Activated CD8-positive, alpha-beta T cell treated with anti-CD3 and anti-CD28 coated beads, Interleukin-2, amount 10 ng/mL, durations not matched to agents 7 days and 5 days (primary cell): ENCODE data around the gene UBL3. TPM values are rescaled to one million over a fixed set of nuclear protein-coding genes. Genes with fewer than 3 reads are reported as not detected.

Experiments used
- ATAC-seq: fragments of 150-1000 bp; cut with Tn5 transposase; one replicate; pipeline ENCODE4 v1.10.0; 2021; ENCODE audit warnings: moderate library complexity
- CTCF ChIA-PET: fragments of 350-600 bp; sonication (Branson Sonifier 250); formaldehyde crosslinking; loops from one replicate; lab custom pipeline; 2021; ENCODE audit warnings: antibody characterized with exemption; lab: Charles Lee
- POLR2A ChIA-PET: fragments of 350-600 bp; sonication (Branson Sonifier 250); formaldehyde crosslinking; loops from one replicate; lab custom pipeline; 2021; ENCODE audit warnings: antibody characterized with exemption; lab: Charles Lee
- DNase-seq: peaks from one replicate; pipeline ENCODE4 v3.0.0-alpha.2; 2020
- H3K27ac Mint-ChIP-seq: one replicate; pipeline ENCODE4 v1.8.0; 2021; ENCODE audit warnings: mild to moderate bottlenecking, mixed read lengths
- H3K27me3 Mint-ChIP-seq: one replicate; pipeline ENCODE4 v1.8.0; 2021; ENCODE audit warnings: low read depth, mixed read lengths
- H3K36me3 Mint-ChIP-seq: one replicate; pipeline ENCODE4 v1.8.0; 2021; ENCODE audit warnings: low read depth, mixed read lengths
- H3K4me1 Mint-ChIP-seq: one replicate; pipeline ENCODE4 v1.8.0; 2021; ENCODE audit warnings: low read depth, mixed read lengths
- H3K4me3 Mint-ChIP-seq: one replicate; pipeline ENCODE4 v1.8.0; 2021; ENCODE audit warnings: mild to moderate bottlenecking, mixed read lengths
- H3K9me3 Mint-ChIP-seq: one replicate; pipeline ENCODE4 v1.8.0; 2022; ENCODE audit warnings: mixed read lengths; ENCODE audit not compliant: insufficient read depth
- total RNA-seq, 2 experiments: library from RNA; stranded (reverse); gene quantifications; one replicate each; pipeline ENCODE4 v1.2.3, GENCODE V29; 2021

UBL3 gene
- total RNA-seq, 2 experiments from 2014 or later: 7.3 to 8.4 TPM

- H3K27ac Mint-ChIP-seq: no peak overlapping the region
- H3K4me3 Mint-ChIP-seq: no peak overlapping the region
- POLR2A ChIA-PET: no interaction called here
- CTCF ChIA-PET: interaction anchor here (1.2 to 1.3 kb wide), 2 partner anchors 39 to 40 kb away, joined by 3 read pairs; no protein-coding TSS in a partner anchor
- no peaks in the 10 kb centered on the region for H3K36me3 Mint-ChIP-seq
- DNase-seq (no peak), ATAC-seq (no peak)
- H3K4me1 Mint-ChIP-seq: peaks cover 18% of the 10 kb centered on the region
- H3K9me3 Mint-ChIP-seq: no peaks in the 10 kb centered on the region
- H3K27me3 Mint-ChIP-seq: peaks cover 2% of the 10 kb centered on the region
Measured at GRCh38 chr13:29883941-29884518, 33.6 kb upstream of the UBL3 start.

GRCh38 chr13:29882076-29882475 lies 31.7 kb upstream of the UBL3 start:
- no peaks in the 10 kb centered on the region for H3K9me3 Mint-ChIP-seq
- POLR2A ChIA-PET: no interaction called here
- CTCF ChIA-PET: interaction anchor here (0.8 to 0.9 kb wide), 2 partner anchors 20 to 41 kb away, joined by 3 read pairs; no protein-coding TSS in a partner anchor

GRCh38 chr13:29878101-29878500 lies 27.7 kb upstream of the UBL3 start:
- DNase-seq (no peak), ATAC-seq (no peak)
- Mint-ChIP-seq H3K27me3 (peaks cover 29% of the 10 kb centered on the region), H3K4me1 (no peaks in the 10 kb centered on the region), H3K27ac (no peak overlapping the region), H3K4me3 (no peak overlapping the region), H3K9me3 (no peaks in the 10 kb centered on the region), H3K36me3 (no peaks in the 10 kb centered on the region)
- POLR2A ChIA-PET: no interaction called here
- CTCF ChIA-PET: interaction anchor here (0.6 to 0.7 kb wide), 2 partner anchors 9 to 45 kb away, joined by 3 read pairs; no protein-coding TSS in a partner anchor

More at GRCh38 chr13:29882076-29882475, 31.7 kb upstream of the UBL3 start:
- peaks cover 12% of the 10 kb centered on the region for H3K4me1 Mint-ChIP-seq
- ATAC-seq: no peak
- no peak for DNase-seq
- H3K27me3 Mint-ChIP-seq: peaks cover 11% of the 10 kb centered on the region
- no peaks in the 10 kb centered on the region for H3K36me3 Mint-ChIP-seq
- no peak overlapping the region for H3K27ac Mint-ChIP-seq
- H3K4me3 Mint-ChIP-seq: no peak overlapping the region

- H3K36me3 Mint-ChIP-seq: no peaks in the 10 kb centered on the region
- H3K9me3 Mint-ChIP-seq: no peaks in the 10 kb centered on the region
- no peak overlapping the region for H3K4me3 Mint-ChIP-seq
- CTCF ChIA-PET: interaction anchor here (0.6 to 0.7 kb wide), 2 partner anchors 9 to 46 kb away, joined by 3 read pairs; no protein-coding TSS in a partner anchor
- H3K27me3 Mint-ChIP-seq: peaks cover 33% of the 10 kb centered on the region
- ATAC-seq (no peak), DNase-seq (no peak)
- POLR2A ChIA-PET: no interaction called here
- no peak overlapping the region for H3K27ac Mint-ChIP-seq
- H3K4me1 Mint-ChIP-seq: no peaks in the 10 kb centered on the region
Measured at GRCh38 chr13:29877456-29878078, 27.1 kb upstream of the UBL3 start.

- no peak overlapping the region for H3K4me3 Mint-ChIP-seq
- H3K36me3 Mint-ChIP-seq: no peaks in the 10 kb centered on the region
- peaks cover 36% of the 10 kb centered on the region for H3K27me3 Mint-ChIP-seq
- ChIA-PET CTCF (interaction anchor here (1.2 kb wide), 1 partner anchor 48 kb away, joined by 4 read pairs; no protein-coding TSS in a partner anchor), POLR2A (no interaction called here)
- no peaks in the 10 kb centered on the region for H3K9me3 Mint-ChIP-seq
- no peaks in the 10 kb centered on the region for H3K4me1 Mint-ChIP-seq
- ATAC-seq: no peak
- H3K27ac Mint-ChIP-seq: no peak overlapping the region
- DNase-seq: no peak
Measured at GRCh38 chr13:29875646-29876045, 25.2 kb upstream of the UBL3 start.

GRCh38 chr13:29868581-29868980 lies 18.2 kb upstream of the UBL3 start:
- Mint-ChIP-seq H3K27ac (no peak overlapping the region), H3K9me3 (no peaks in the 10 kb centered on the region), H3K36me3 (no peaks in the 10 kb centered on the region), H3K27me3 (peaks cover 26% of the 10 kb centered on the region), H3K4me3 (no peak overlapping the region), H3K4me1 (no peaks in the 10 kb centered on the region)
- ChIA-PET CTCF (interaction anchor here (0.7 to 1.2 kb wide), 2 partner anchors 9 to 244 kb away, joined by 3 to 5 read pairs; no protein-coding TSS in a partner anchor), POLR2A (no interaction called here)
- ATAC-seq (no peak), DNase-seq (no peak)

GRCh38 chr13:29865934-29866333 lies 15.5 kb upstream of the UBL3 start:
- H3K9me3 Mint-ChIP-seq: no peaks in the 10 kb centered on the region
- ChIA-PET POLR2A (no interaction called here), CTCF (interaction anchor here (1.6 kb wide), 2 partner anchors 13 to 22 kb away, joined by 3 to 4 read pairs; no protein-coding TSS in a partner anchor)
- H3K4me1 Mint-ChIP-seq: no peaks in the 10 kb centered on the region
- no peak for ATAC-seq
- no peak overlapping the region for H3K4me3 Mint-ChIP-seq
- H3K36me3 Mint-ChIP-seq: no peaks in the 10 kb centered on the region
- no peak overlapping the region for H3K27ac Mint-ChIP-seq
- H3K27me3 Mint-ChIP-seq: peaks cover 16% of the 10 kb centered on the region
- DNase-seq: no peak

- H3K4me3 Mint-ChIP-seq: no peak overlapping the region
- ChIA-PET CTCF (interaction anchor here (1.5 to 1.6 kb wide), 2 partner anchors 40 to 254 kb away, joined by 3 read pairs; no protein-coding TSS in a partner anchor), POLR2A (no interaction called here)
- H3K27me3 Mint-ChIP-seq: peaks cover 7% of the 10 kb centered on the region
- H3K9me3 Mint-ChIP-seq: no peaks in the 10 kb centered on the region
- ATAC-seq: no peak
- DNase-seq: no peak
- no peak overlapping the region for H3K27ac Mint-ChIP-seq
- H3K4me1 Mint-ChIP-seq: peaks cover 7% of the 10 kb centered on the region
- no peaks in the 10 kb centered on the region for H3K36me3 Mint-ChIP-seq
Measured at GRCh38 chr13:29861694-29862110, 11.3 kb upstream of the UBL3 start.

- H3K4me1 Mint-ChIP-seq: peaks cover 14% of the 10 kb centered on the region
- POLR2A ChIA-PET: no interaction called here
Measured at GRCh38 chr13:29859971-29860370, 9.6 kb upstream of the UBL3 start.

GRCh38 chr13:29858667-29859066 lies 8.2 kb upstream of the UBL3 start:
- DNase-seq (no peak), ATAC-seq (no peak)
- H3K4me1 Mint-ChIP-seq: peaks cover 15% of the 10 kb centered on the region
- CTCF ChIA-PET: no interaction called here
- H3K4me3 Mint-ChIP-seq: no peak overlapping the region
- H3K36me3 Mint-ChIP-seq: no peaks in the 10 kb centered on the region
- POLR2A ChIA-PET: no interaction called here
- H3K27ac Mint-ChIP-seq: no peak overlapping the region
- no peaks in the 10 kb centered on the region for H3K9me3 Mint-ChIP-seq
- no peaks in the 10 kb centered on the region for H3K27me3 Mint-ChIP-seq

More at GRCh38 chr13:29859971-29860370, 9.6 kb upstream of the UBL3 start:
- Mint-ChIP-seq H3K27me3 (peaks cover 2% of the 10 kb centered on the region), H3K9me3 (no peaks in the 10 kb centered on the region), H3K36me3 (no peaks in the 10 kb centered on the region), H3K4me3 (no peak overlapping the region), H3K27ac (no peak overlapping the region)
- no peak for ATAC-seq
- CTCF ChIA-PET: interaction anchor here (1.0 kb wide), 1 partner anchor 64 kb away, joined by 3 read pairs; no protein-coding TSS in a partner anchor
- no peak for DNase-seq

- Mint-ChIP-seq H3K9me3 (no peaks in the 10 kb centered on the region), H3K36me3 (no peaks in the 10 kb centered on the region), H3K27me3 (no peaks in the 10 kb centered on the region), H3K4me1 (peaks cover 16% of the 10 kb centered on the region), H3K27ac (no peak overlapping the region), H3K4me3 (no peak overlapping the region)
- DNase-seq (no peak), ATAC-seq (no peak)
- POLR2A ChIA-PET: no interaction called here
- CTCF ChIA-PET: no interaction called here
Measured at GRCh38 chr13:29858231-29858630, 7.8 kb upstream of the UBL3 start.

- DNase-seq (no peak), ATAC-seq (no peak)
- ChIA-PET CTCF (interaction anchor here (1.2 to 1.6 kb wide), 2 partner anchors 256 to 258 kb away, joined by 4 read pairs; no protein-coding TSS in a partner anchor), POLR2A (interaction anchor here (0.6 kb wide), 1 partner anchor 343 kb away, joined by 3 read pairs; no protein-coding TSS in a partner anchor)
- no peaks in the 10 kb centered on the region for H3K9me3 Mint-ChIP-seq
- peaks cover 18% of the 10 kb centered on the region for H3K4me1 Mint-ChIP-seq
- no peaks in the 10 kb centered on the region for H3K27me3 Mint-ChIP-seq
- no peak overlapping the region for H3K4me3 Mint-ChIP-seq
- H3K36me3 Mint-ChIP-seq: no peaks in the 10 kb centered on the region
- no peak overlapping the region for H3K27ac Mint-ChIP-seq
Measured at GRCh38 chr13:29857085-29857484, 6.7 kb upstream of the UBL3 start.
